ENCODE results near the gene EFNB2.

The EFNB2 gene, protein sequence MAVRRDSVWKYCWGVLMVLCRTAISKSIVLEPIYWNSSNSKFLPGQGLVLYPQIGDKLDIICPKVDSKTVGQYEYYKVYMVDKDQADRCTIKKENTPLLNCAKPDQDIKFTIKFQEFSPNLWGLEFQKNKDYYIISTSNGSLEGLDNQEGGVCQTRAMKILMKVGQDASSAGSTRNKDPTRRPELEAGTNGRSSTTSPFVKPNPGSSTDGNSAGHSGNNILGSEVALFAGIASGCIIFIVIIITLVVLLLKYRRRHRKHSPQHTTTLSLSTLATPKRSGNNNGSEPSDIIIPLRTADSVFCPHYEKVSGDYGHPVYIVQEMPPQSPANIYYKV

DNA sequence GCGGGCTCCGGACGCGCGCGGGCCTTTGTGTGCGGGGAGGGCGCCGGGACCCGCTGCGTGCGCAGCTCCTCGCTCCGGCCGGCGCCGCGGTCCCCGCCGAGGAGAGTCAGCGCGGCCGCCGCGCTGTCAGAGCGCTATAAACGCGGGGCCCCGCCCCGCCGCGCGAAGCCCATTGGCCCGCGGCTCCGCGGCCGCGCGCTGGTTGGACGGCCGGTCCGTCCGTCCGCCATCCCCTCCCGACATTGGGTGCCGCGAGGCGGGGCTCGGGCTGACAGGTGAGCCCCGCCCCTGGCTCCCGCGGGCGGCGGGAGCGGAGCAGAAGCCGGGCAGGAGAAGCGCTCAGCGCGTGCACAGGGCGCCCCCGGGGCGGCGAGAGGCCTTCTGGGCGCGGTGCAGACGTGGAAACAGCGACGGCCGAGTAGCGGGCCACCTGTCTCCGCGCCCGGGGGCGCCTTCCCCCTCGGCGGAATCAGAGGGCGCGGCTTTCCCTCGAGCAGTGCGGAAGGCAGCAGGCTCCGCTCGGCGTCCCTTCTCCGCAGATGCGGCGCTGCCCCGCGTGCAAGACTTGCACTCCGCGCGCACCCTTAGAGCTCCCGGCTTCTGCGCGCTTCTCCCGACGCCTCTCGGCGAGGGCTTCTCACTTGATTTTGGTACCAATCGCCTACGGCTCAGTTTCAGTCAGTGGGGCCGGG lies at the start of gene EFNB2:
Gene EFNB2, minus strand, starts transcription at position 111 of the 692 bp plus-strand sequence. CDS start 698 bp downstream, outside the sequence.
- peak; percentile 88 for DNase-seq

DNA sequence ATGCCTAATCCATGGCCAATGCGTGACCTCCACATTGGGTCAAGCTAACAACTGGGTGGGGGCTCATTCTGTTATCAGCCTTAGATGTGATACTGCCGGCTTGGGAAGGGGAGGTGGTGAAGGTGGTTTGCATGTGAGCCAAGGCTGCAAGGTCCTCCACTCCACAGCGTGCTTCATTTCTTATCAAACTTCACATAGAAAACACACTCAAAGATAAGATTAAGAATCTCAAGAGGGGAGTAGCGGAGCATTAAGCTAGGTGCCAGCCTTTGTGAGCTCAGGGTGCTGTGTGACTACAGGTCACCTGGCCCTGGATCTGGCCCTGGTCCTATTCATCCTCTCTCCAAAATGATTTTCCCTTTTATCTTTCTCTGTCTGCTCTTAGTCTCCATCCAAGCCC lies 45.8 kb upstream of the EFNB2 start:
- DNase-seq: no peak

DNA sequence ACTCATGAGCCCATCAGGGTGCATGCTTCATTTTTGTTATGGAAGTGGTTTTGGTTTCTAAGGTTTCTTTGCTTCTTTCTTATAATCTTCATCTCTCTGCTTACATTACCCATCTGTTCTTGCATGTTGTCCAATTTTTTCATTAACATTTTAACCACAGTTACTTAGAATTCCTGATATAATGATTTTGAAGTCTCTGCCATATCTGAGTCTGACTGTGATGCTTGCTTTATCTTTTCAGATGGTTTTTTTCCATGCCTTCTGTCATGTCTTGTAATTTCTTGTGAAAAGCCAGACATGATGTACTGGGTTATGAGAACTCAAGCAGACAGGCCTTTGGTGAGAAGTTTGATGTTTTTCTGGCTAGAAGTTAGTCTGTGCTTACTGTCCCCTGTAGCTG lies 40.4 kb upstream of the EFNB2 start:
- DNase-seq: no peak

DNA sequence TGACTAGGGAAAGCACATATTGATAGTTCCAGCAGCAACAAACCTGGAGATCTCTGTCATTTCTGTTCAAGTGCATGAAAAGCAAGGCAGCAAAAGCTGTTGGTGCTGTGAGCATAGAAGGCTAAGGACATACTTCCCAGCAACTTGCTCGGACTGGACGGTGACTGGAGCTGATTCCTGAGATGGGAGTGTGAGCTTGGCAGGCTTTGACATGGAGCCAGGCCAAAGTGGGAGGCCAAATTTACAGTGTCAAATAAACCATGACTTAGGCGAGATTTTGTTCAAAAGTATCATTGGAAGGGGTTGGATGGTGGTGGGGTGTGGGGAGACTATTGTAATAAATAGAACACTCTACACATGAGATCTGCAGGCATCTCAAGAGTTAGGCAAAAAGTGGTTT lies 38.4 kb upstream of the EFNB2 start:
- no peak for DNase-seq

DNA sequence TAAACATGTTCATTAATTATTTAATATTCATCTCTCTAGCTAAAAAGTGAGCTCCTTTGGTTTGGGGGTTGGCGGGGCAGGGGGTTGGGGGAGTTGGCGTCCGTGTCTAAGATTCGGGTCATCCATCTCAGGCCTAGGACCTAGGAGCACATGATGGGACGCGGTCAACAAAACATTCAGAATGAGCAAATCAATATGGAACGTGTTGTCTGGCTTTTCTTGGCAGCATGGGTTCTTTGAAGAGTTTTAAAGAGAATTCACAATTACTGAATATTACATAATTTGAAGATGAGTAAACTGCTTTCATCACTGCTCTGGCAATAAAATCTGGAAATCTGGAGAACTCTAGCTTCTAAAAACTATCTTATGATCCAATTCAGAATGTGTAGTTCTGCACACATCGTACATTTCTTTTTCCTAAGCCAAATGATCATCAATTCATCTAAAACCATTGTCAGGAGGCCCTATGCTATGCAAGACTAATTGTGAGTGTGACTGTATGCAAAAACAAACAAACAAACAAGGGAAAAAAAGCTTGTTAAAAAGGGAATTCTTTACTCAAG lies 37.9 kb upstream of the EFNB2 start:
- no peak for DNase-seq

DNA sequence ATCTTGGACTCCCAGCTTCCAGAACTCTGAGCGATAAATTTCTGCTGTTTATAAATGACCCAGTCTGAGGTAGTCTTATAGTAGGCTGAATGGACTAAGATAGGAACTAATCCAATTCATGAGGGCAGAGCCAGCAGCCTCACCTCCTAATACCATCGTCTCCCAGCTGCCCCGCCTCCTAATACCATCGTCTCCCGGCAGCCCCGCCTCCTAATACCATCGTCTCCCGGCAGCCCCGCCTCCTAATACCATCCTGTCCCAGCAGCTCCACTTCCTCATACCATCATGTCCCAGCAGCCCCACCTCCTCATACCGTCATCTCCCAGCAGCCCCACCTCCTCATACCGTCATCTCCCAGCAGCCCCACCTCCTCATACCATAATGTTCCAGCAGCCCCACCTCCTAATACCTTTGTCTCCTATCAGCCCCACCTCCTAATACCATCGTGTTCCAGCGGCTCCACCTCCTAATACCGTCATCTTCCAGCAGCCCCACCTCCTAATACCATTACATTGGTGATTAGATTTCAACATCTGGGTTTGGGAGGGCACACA lies 34.9 kb upstream of the EFNB2 start:
- peak; percentile 94 for DNase-seq

DNA sequence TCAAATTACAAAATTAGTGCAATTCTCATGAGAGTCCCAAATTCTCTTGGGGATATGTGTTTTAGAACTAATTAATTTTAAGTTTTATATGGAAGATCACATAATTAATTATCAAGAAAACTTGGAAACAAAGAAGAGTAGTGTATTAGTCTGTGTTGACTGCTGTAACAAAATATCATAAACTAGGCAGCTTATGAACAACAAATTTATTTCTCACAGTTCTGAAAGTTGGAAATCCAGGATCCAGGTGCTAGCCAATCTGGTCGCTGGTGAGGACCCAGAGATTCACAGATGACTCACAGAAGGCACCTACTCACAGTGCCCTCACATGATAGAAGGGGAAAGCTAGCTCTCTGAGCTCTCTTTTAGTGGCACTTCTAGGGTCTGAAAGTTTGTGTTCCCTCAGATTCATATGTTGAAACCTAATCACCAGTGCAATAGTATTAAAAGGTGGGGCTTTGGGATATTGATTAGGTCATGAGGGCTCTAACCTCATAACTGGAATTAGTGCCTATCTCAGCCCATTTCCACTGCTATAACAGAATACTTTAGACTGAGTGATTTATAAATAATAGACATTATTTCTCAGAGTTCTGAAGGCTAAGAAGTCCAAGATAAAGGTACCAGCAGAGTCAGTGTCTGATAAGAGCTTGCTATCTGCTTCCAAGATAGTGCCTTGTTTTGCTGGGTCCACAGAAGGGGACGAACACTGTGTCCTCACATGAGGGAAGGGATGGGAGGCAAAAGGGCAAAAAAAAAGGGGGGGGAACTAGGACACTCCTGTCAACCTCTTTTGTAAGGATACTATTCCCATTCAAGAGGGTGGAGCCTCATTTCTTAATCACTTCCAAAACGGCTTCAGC lies 34.0 kb upstream of the EFNB2 start:
- no peak for DNase-seq

DNA sequence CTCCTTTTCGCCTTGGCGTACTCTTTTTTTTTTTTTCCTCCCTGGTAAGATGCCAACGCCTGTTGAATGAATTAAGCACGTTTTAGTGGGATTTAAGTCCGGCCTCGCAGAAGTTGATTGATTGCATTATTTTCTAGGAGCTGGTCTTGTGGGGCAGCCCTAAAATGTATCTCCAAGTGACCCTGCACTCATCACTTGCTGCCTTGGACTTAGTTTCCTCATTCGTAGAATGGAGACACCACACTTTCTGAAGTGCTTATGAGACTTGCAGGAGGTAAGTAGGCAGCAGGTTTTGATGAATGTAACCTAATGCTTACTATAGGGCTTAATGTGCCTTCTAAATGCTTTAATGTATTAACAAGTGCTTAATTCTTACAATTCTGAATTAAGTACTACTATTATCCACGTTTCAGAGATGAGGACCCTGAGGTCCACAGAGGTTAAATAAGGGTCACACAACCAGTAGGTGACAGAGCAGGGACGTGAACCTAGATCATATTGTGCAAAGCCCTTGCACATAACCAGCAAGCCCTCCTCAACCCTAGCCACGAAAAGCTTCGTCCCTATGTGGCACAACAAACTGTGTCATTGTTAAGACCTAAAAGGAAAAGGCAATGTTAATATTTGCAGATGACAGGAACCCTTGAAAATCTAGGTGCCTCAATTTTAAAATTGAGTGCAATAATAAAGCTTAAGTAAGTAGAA lies 33.0 kb upstream of the EFNB2 start:
- no peak for DNase-seq

DNA sequence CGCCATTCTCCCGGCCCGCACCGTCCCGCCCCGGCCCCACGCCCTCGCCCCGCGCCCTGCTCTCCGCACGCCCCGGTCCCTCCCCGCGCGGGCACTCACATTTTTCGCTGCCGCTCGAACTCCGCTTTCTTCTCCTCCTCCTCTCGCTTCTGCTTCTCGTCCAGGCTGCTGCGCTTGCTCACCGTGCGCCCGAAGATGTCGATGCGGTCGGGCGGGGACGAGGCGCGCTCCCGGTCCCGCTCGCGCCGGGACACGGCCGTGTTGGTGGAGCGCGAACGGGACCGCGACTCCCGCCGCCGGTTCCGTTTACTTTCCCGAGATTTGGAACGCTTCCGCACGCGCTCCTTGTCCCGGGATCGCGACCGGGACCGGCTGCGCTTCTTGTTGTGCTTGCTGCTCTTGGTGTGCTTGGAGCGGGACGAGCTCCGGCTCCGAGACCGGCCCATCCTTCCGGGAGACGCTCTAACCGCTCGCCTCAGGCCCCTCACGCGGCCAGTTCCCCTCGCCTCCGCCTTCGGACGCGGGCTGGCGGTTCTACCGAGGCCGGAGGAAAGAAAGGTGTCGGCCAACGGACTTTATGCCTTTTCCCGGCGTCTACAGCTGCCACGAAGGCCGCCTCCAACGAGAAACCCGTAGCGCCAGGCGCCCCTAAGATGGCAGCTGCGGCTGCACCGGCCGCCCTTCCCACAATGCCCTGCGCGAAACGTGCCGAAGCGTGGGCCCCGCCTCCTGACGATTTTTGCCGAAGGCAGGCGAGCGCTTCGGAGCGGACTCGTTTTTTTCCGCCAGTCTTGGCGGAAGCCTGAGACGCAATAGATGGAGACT lies 32.2 kb upstream of the EFNB2 start, which contains the start of gene ARGLU1:
Gene ARGLU1, minus strand, starts transcription at position 664 of the 825 bp plus-strand sequence. Its CDS starts 218 bp downstream, at position 446.
- DNase-seq: peak; percentile 92

DNA sequence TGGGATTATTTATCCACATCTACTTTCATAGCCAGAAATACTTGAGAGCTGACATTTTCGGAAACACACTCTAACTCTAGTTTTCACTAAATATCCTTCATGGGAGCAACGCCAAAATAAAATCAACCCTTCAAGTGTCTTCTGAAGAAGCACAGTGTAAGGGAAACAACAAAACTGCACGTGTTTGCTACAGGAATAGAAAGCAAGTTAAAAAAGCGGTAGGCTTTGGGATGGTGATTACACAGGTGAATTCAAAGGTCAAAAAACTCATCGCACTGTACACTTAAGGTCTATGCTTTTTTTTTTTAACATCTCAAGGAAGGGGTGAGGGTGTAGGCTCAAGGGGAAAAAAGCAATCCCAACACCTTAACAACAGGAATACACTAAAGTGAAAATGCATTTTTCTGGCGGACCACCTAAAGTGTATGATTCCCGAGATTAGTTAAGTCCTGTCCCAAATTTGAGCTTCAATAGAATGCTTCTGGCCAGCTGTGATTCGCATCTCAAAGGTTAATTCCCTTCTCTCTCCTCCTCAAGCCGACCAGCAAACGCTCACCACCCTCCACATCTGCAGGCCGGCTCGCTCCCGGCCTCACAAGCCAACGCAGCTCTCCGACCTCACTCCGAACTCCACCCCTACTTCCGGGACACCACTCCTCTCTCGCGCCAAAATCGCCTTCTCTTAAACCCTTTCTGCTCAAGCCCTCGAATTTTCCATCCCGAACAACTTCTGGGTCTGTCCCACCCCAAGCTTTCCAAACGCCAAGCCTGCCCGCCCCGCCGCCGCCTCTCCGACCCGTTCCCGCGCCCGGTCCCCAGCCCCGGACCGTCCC lies 31.4 kb upstream of the EFNB2 start:
- peak; percentile 25 for DNase-seq

DNA sequence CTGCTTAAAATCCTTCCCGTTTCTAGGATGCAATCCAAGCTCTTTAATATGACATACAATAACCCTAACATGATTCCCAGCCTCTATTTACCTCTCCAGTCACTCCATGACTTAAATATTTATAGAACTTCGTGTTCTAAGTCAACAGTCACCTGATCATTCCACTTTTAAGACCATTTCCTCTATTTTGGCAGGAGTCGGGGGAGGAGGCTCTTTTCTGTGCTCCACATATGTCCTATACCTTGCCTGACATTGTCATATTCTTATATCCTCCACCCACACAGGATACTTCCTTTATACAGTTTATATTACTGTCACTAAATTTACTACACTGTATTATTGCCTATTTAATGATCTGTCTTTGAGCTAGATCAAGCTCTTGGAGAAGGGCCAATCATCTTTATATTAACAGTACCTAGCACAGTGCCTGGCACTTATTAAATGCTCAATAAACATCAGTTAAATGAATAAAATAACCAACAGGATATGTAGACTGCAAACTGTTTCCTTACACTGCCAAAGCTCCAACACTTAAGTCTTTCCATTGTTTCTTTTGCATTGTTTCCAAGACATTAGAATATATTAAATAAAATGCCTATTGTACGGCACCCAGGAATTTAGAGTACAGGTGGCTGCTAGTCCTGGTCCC lies 29.8 kb upstream of the EFNB2 start:
- no peak for DNase-seq

DNA sequence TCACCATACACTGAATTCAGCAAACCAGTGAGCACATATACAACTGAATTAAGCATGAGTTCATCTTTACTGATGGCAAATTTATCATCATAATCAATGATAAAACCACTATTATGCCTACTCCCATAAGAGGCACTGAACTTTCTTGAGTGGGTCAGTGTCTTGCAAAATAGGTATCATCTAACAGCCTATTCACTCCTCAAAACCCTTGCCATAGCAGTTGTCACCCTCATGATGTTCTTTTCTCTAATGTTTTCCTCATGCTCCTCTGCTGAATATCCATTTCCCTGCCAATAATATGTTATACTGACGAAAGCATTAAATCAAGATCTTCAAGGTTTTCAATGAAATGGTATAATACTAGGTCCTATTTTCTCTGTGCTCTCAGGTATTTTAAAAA lies 26.8 kb upstream of the EFNB2 start:
- no peak for DNase-seq

DNA sequence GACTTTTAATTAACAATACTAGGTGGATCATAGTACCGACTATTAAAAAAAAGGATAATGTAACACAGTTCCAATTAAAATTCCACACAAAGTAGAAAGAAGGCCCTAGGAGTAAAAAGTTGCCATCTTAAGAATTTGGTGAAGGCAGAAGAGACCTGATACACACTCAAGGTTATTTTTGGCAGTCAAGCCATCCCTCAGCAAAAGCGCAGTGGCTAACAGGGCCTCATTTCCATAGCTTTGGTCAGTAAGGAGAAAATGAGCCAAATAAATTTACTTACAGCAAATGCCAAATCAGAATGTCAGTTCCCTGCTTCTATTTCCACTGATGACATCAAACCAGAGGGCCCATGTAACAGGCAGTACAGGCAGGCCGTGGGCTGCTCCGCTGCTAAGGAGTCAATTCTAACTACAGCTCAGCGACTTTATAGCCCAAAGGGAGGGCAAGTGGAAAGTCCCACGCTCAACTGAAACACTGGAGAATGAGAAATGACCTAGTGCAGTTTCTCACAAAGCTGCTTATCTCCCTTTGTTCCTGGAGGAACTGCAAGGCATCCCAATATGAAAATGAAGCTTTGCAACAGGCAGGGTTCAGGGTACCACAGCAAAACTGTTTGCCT lies 26.2 kb upstream of the EFNB2 start:
- DNase-seq: no peak

DNA sequence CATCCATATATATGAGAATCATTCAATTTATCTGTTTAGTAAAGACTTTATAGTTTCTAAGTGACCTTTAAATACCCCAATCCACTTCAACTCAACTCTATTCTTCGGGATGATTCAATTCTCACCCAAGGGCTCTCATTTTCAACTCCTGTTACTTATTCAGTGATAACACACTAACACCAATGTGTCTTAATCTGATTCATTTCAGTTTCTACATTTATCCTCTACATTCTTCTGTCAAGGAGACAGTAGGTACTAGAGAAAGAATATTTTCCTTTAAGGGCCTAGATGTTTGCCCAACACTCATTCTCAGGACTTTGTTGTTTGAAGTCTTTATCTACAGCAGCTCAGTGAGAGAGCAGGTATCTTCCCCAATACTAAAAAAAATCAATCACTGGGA lies 25.4 kb upstream of the EFNB2 start:
- no peak for DNase-seq

DNA sequence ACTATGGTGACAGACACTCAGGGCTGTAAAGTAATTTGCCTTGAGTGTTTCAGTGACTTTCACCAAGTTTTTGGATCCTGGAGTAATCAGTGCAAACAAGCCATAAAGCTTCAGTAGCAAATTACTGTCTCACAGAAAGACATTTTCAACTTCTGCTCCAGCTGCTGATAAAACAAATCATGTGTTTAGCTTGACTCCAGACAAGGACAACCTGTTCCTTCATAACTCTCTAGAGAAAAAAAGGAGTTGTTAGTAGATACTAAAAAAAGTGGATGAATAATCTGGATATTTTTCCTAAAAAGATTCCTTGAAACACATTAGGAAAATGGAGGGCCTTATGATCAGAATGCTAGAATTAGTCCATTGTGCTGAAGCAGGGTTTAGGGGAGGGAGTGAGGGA lies 23.1 kb upstream of the EFNB2 start:
- no peak for DNase-seq

DNA sequence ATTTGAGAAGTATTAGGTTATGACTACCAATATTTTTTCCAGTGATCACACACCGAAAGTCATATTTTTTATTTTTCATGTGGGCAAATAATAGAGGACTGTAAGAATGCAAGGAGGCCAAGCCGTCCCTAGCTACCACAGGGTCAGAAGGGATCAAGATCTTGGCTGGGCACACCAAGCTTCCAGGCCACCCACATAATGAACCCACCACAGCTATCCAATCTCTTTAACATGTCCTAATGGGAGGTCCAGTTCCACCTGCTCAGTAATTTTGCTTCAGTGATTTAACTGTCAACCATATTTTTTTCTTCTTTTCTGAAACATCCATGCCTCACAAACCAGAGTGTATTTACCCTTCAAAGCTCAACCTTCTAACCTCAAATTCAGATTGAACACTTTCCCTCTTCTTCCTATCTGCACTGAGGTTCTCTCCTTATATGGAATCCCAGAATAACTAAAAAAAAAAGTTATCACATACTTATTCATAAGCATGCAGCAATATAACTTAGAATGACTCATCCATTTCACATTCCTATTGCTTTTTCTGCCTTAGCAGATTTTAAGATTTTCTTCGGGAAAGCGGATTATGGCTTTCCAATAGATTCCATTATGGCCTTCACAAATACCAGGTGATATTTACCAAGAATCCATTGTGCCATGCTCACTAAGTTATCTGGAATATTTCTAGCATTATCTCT lies 20.3 kb upstream of the EFNB2 start:
- no peak for DNase-seq

DNA sequence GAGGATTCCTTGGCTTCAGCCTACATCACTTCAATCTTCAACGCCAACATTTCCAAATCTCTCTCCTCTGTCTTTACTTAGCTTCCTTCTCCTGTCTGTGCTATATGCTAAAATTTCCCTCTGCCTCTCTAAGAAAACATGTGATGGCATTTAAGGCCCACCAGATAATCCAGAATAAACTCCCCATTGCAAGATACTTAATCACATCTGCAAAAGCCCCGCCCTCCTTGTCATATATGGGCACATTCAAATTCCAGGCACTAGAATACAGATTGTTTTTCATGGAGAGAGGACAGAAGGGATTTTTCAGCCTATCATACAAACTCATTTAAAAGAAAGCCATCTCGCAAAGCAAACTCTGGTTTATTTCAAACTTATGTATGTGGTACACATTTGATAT lies 16.3 kb upstream of the EFNB2 start:
- no peak for DNase-seq

DNA sequence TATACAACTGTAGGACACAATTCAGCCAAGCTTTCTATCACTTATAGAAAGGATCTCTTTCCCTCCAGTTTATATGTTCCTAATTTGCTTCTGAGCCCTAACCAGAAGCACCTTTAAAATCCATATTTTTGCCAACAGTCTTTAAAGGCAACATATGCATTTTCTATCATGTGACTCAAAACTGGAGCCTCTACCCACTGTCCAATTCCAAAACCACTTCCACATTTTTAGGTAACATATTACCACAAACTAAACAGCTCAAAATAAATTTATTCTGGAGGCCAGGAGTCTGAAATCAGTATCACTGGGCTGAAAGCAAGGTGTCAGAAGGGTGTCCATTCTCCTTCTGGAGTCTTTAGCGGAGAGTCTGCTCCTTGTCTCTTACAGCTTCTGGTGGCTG lies 15.9 kb upstream of the EFNB2 start:
- DNase-seq: no peak
